ENCODE results near the gene UNC13A. TPM values are rescaled to one million over a fixed set of nuclear protein-coding genes. Genes with fewer than 3 reads are reported as not detected.

Gene UNC13A
- total and polyA plus RNA-seq, 12 donors = 0.02 to 0.72 (median 0.06) TPM; not detected in 2

DNA sequence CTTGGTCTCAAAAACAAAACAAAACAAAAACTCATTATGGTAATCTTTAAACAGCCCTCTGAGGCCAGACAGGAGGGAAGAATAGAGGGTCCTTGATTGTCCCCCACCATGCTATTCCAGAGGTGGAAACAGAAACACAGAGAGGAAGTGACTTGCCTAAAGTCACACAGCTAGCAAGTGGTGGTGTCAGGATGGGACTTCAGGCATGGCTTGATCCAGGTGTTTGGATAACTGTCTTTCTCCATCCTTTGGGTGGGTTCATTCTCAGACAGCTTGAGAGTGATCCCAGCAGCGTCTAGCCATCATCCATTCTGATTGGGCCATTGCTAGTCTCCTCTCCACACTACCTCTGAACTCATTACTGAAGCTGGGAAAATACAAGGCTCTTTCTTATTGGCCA is 120.2 kb downstream of the UNC13A start:
- intact Hi-C loops (cut with DNase I) = loop anchor here in 1 of 10 donors (10.0 kb wide), 1 partner anchor 53 kb away; the partner anchor contains the start of gene PGLS
- Histone ChIP-seq H3K27me3 (no peaks in the 10 kb centered on the region), H3K27ac (no peak overlapping the region), H3K36me3 (peaks cover 0 to 100% (median 56%) of the 10 kb centered on the region in 9 donors), H3K9me3 (no peaks in the 10 kb centered on the region), H3K4me3 (no peak overlapping the region), H3K4me1 (peaks cover 0 to 29% (median 13%) of the 10 kb centered on the region in 9 donors)
- WGBS, 2 donors = 89 to 94% methylated on average over 1 of the region's 1 CpG
- no peak for DNase-seq
- ATAC-seq = no peak
- TF ChIP-seq CTCF (IDR thresholded peaks at IDR 0.05) = no peak

DNA sequence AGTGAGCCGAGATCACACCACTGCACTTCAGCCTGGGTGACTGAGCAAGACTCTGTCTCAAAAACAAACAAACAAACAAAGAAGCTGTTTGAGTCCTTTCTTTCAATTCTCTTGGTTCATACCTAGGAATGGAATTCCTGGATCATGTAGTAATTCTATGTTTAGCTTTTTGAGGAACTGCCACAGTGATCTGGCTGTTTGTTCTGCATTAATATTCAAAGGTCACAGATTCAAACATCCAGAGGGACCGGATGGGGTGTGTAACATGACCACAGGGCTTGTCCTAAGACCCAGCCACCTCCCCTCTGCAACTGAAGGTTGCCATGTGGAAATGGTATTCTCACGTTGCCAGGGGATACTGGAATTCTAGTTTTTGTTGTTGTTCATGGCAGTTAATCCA is 122.5 kb downstream of the UNC13A start:
- H3K27me3 ChIP-seq = no peaks in the 10 kb centered on the region
- no peak overlapping the region for H3K4me3 ChIP-seq
- peak overlapping the region in 9 of 10 donors; percentile 15 to 71 (median 46) for H3K27ac ChIP-seq
- H3K9me3 ChIP-seq = no peaks in the 10 kb centered on the region
- ATAC-seq (peak in 5 of 8 donors; percentile 41 to 64 (median 45)), DNase-seq (no peak)
- H3K36me3 ChIP-seq = peaks cover 0 to 100% (median 37%) of the 10 kb centered on the region in 9 donors
- intact Hi-C loops (cut with DNase I) = loop anchor here in 1 of 10 donors (10.0 kb wide), 1 partner anchor 51 kb away; the partner anchor contains the start of gene PGLS
- no peak for TF ChIP-seq CTCF (IDR thresholded peaks at IDR 0.05)
- WGBS, 2 donors = 49 to 51% methylated on average over 3 of the region's 3 CpGs
- H3K4me1 ChIP-seq = peaks cover 2 to 46% (median 22%) of the 10 kb centered on the region in 9 donors

GRCh38 chr19:17564781-17565180 is 123.4 kb downstream of the UNC13A start:
- peaks cover 2 to 54% (median 30%) of the 10 kb centered on the region in 9 donors for H3K4me1 ChIP-seq
- H3K9me3 ChIP-seq = no peaks in the 10 kb centered on the region
- no peaks in the 10 kb centered on the region for H3K27me3 ChIP-seq
- no peak overlapping the region for H3K4me3 ChIP-seq
- peak overlapping the region in 7 of 10 donors; percentile 36 to 71 (median 51) for H3K27ac ChIP-seq
- WGBS, 2 donors = 9 to 20% methylated on average over 6 of the region's 6 CpGs
- H3K36me3 ChIP-seq = peaks cover 0 to 100% (median 37%) of the 10 kb centered on the region in 9 donors
- no peak for TF ChIP-seq CTCF (IDR thresholded peaks at IDR 0.05)
- DNase-seq = no peak
- ATAC-seq = peak in 1 of 8 donors; percentile 24
- intact Hi-C loops (cut with DNase I) = loop anchor here in 1 of 10 donors (10.0 kb wide), 1 partner anchor 50 kb away; the partner anchor contains the start of gene PGLS

- no peaks in the 10 kb centered on the region for H3K9me3 ChIP-seq
- no peak for TF ChIP-seq CTCF (IDR thresholded peaks at IDR 0.05)
- peak overlapping the region in 2 of 10 donors; percentile 80 to 88 for H3K27ac ChIP-seq
- H3K4me3 ChIP-seq = no peak overlapping the region
- no peaks in the 10 kb centered on the region for H3K27me3 ChIP-seq
- peaks cover 0 to 100% (median 23%) of the 10 kb centered on the region in 9 donors for H3K36me3 ChIP-seq
- intact Hi-C loops (cut with DNase I) = loop anchor here in 1 of 10 donors (10.0 kb wide), 1 partner anchor 48 kb away; the partner anchor contains the start of gene PGLS
- DNase-seq (no peak), ATAC-seq (no peak)
- WGBS, 2 donors = 80 to 84% methylated on average over 11 of the region's 11 CpGs
- H3K4me1 ChIP-seq = peaks cover 2 to 68% (median 38%) of the 10 kb centered on the region in 9 donors
These were observed 125.6 kb downstream of the UNC13A start for GRCh38 chr19:17562561-17562960.
